Spleen (tissue), 11 donors: ENCODE results near the gene GRID2. TPM values are rescaled to one million over a fixed set of nuclear protein-coding genes. Genes with fewer than 3 reads are reported as not detected.
"Not testable (repeated sequence)": the region's sequence is repeated elsewhere in the genome, so short reads cannot be mapped to it uniquely, and the experiment has no call there.

Source experiments
- DNase-seq: peaks from one replicate; pipeline ENCODE4 v3.0.0-alpha.2; 2020
- H3K27ac ChIP-seq, 8 donors: fragments of 200-600 bp; sonication (generic) in 7 of 8; 1 replicate in 4 of 8; 2 replicates in 4 of 8; pipeline versions ENCODE4 v1.5.0 to v1.8.0; 2016 to 2021; ENCODE audit warnings: inconsistent platforms in 4 of 8, mild to moderate bottlenecking in 4 of 8, moderate library complexity in 1 of 8
- H3K27me3 ChIP-seq, 7 donors: fragments of 200-600 bp; sonication (generic) in 6 of 7; replicated peaks in 1 of 7; 1 replicate in 4 of 7; 2 replicates in 3 of 7; pipeline versions ENCODE4 v1.5.0 to v1.8.0; 2016 to 2021; ENCODE audit warnings: inconsistent platforms in 3 of 7, mild to moderate bottlenecking in 1 of 7
- H3K36me3 ChIP-seq, 6 donors: fragments of 200-600 bp; sonication (generic) in 5 of 6; 1 replicate in 4 of 6; 2 replicates in 2 of 6; pipeline versions ENCODE4 v1.5.0 to v1.8.0; 2016 to 2021; ENCODE audit warnings: inconsistent platforms in 2 of 6
- H3K4me1 ChIP-seq, 6 donors: fragments of 200-600 bp; sonication (generic) in 5 of 6; 1 replicate in 3 of 6; 2 replicates in 3 of 6; pipeline versions ENCODE4 v1.5.0 to v1.8.0; 2016 to 2021; ENCODE audit warnings: inconsistent platforms in 3 of 6
- H3K4me3 ChIP-seq, 8 donors: fragments of 200-600 bp; sonication (generic) in 7 of 8; 1 replicate in 4 of 8; 2 replicates in 4 of 8; pipeline versions ENCODE4 v1.5.0 to v1.8.0; 2016 to 2021; ENCODE audit warnings: inconsistent platforms in 4 of 8, mild to moderate bottlenecking in 4 of 8, moderate library complexity in 2 of 8
- H3K9me3 ChIP-seq, 8 donors: fragments of 200-600 bp; sonication (generic) in 7 of 8; 1 replicate in 4 of 8; 2 replicates in 4 of 8; pipeline versions ENCODE4 v1.5.0 to v1.8.0; 2016 to 2021; ENCODE audit warnings: inconsistent platforms in 4 of 8
- POLR2A ChIP-seq, 3 donors: fragments of 450-650 bp; IDR thresholded peaks; one replicate each; pipeline ENCODE4 v1.5.1; 2017; ENCODE audit warnings: antibody characterized with exemption in 3 of 3, mild to moderate bottlenecking in 1 of 3
- POLR2AphosphoS5 ChIP-seq, 3 donors: sonication (generic); formaldehyde crosslinking; IDR thresholded peaks; one replicate each; pipeline ENCODE4 v1.5.1; 2017; ENCODE audit warnings: antibody characterized with exemption in 3 of 3
- WGBS, 5 donors: extraction: QIAGEN DNeasy Blood & Tissue Kit in 3 of 5; methylation state at CpG; one replicate each; pipeline versions ENCODE4 v1.1.5 to v1.1.7; 2013 to 2018; 5-methylcytosine and 5-hydroxymethylcytosine counted together
- intact Hi-C: fragments of 100-400 bp; cut with DNase I; formaldehyde crosslinking; loops from one replicate; pipeline ENCODE4 v1.15.0; 2023; ENCODE audit warnings: low total_unique reads
- polyA plus RNA-seq, 3 donors: library from polyadenylated mRNA; stranded (reverse); fragments of 200-250 nt; gene quantifications; one replicate each; pipeline ENCODE4 v1.2.1, GENCODE V29; 2013
- total RNA-seq, 7 donors: library from RNA; depleted of rRNA in 3 of 7; stranded (reverse); fragments of >200 nt in 3 of 7; fragmentation: NEBNext Ultra II Directional in 4 of 7; extraction: Animal tissue kit (Norgen Biotek cat#: 25700) in 4 of 7; gene quantifications; one replicate each; pipeline versions ENCODE4 v1.1.0 to v1.2.1, GENCODE V29; 2016 to 2021
- TF ChIP-seq, protein P1 (sequence below), 11 experiments: fragments of 200-600 bp in 7 of 11; fragments of 450-650 bp in 4 of 11; sonication (generic) in 4 of 11; IDR thresholded peaks in 8 of 11; conservative IDR thresholded peaks in 3 of 11; 1 replicate in 7 of 11; 2 replicates in 4 of 11; pipeline versions ENCODE4 v1.4.0 to v1.8.0; 2016 to 2021; ENCODE audit warnings: antibody characterized with exemption in 11 of 11, inconsistent platforms in 4 of 11, mild to moderate bottlenecking in 1 of 11
- donor health status: healthy with polysubstance abuse.
- donor health status: DM: no; HTN: no; CAD: no; lungs with moderate emphysema.
- donor health status: DM: no; HTN: no; CAD: no.
- donor health status: Bipolar disorder and iron deficiency.
- donor health status: healthy.
- donor health status: DM: no; HTN: no; CAD: no.
- donor health status: DM: yes; HTN: yes; CAD: no.

GRID2 gene
- total and polyA plus RNA-seq, 10 donors: 0.03 to 0.92 (median 0.22) TPM; not detected in 4

DNA sequence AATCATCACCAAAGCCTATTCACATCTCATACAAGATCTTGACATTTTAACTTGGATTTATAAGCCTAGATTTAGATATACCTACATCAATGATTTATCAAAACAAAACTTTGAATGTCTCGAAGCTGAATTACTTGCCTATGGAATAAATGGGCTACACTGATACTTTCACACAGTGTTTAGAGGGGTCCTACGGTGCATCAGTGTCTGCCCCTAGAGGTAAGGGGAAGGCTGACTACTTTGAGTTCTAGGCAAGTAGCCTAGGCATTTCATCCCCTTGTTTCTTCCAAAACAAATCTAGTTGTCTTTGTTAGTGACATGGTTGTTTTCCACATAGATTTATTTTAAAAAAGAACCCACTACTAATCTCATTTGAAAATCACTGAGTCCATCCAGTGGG is 1366.7 kb downstream of the GRID2 start:
- WGBS, 5 donors: 77 to 86% (median 79%) methylated on average over 2 of the region's 2 CpGs
- intact Hi-C loops: no loop called here
- no peak for TF ChIP-seq POLR2AphosphoS5 (IDR thresholded peaks at IDR 0.05)
- TF ChIP-seq, protein P1, sequence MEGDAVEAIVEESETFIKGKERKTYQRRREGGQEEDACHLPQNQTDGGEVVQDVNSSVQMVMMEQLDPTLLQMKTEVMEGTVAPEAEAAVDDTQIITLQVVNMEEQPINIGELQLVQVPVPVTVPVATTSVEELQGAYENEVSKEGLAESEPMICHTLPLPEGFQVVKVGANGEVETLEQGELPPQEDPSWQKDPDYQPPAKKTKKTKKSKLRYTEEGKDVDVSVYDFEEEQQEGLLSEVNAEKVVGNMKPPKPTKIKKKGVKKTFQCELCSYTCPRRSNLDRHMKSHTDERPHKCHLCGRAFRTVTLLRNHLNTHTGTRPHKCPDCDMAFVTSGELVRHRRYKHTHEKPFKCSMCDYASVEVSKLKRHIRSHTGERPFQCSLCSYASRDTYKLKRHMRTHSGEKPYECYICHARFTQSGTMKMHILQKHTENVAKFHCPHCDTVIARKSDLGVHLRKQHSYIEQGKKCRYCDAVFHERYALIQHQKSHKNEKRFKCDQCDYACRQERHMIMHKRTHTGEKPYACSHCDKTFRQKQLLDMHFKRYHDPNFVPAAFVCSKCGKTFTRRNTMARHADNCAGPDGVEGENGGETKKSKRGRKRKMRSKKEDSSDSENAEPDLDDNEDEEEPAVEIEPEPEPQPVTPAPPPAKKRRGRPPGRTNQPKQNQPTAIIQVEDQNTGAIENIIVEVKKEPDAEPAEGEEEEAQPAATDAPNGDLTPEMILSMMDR (IDR thresholded peaks at IDR 0.05 in 8 of 11, conservative IDR thresholded peaks at IDR 0.05 in 3 of 11): no peak

DNA sequence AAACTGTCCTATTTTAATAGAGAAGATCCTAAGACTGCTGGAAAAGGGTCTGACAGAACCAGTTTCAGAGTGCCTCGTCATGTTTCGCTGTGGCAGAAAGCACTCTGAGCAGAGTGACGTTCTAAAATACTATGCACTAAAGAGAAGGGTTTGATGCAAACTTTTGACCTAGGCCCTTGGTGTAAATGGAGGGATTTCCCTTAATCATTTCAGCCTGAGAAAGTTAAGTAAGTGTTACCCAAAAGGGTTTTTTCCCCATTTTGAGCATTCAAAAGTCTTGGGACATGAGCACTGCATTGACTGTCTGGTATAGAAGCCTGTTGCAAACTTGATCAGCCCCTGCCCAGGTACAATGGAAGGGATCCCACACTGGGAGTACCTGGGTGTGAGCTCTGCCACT is 1367.3 kb downstream of the GRID2 start:
- TF ChIP-seq POLR2AphosphoS5 (IDR thresholded peaks at IDR 0.05) (no peak), POLR2A (IDR thresholded peaks at IDR 0.05) (no peak)
- TF ChIP-seq, protein P1 (IDR thresholded peaks at IDR 0.05 in 8 of 11, conservative IDR thresholded peaks at IDR 0.05 in 3 of 11): no peak
- no peaks in the 10 kb centered on the region for H3K27me3 ChIP-seq
- no peaks in the 10 kb centered on the region for H3K4me1 ChIP-seq
- no peak overlapping the region for H3K27ac ChIP-seq
- intact Hi-C loops: no loop called here
- WGBS, 5 donors: 90 to 95% (median 93%) methylated on average over 3 of the region's 3 CpGs
- H3K9me3 ChIP-seq: peaks cover 0 to 3% (median 0%) of the 10 kb centered on the region in 8 donors
- no peak overlapping the region for H3K4me3 ChIP-seq
- no peak for DNase-seq
- H3K36me3 ChIP-seq: no peaks in the 10 kb centered on the region

More for the DNA sequence above, 1366.7 kb downstream of the GRID2 start:
- Histone ChIP-seq H3K4me1 (no peaks in the 10 kb centered on the region), H3K36me3 (no peaks in the 10 kb centered on the region), H3K9me3 (no peaks in the 10 kb centered on the region), H3K27me3 (no peaks in the 10 kb centered on the region), H3K27ac (no peak overlapping the region), H3K4me3 (no peak overlapping the region)
- DNase-seq: no peak

DNA sequence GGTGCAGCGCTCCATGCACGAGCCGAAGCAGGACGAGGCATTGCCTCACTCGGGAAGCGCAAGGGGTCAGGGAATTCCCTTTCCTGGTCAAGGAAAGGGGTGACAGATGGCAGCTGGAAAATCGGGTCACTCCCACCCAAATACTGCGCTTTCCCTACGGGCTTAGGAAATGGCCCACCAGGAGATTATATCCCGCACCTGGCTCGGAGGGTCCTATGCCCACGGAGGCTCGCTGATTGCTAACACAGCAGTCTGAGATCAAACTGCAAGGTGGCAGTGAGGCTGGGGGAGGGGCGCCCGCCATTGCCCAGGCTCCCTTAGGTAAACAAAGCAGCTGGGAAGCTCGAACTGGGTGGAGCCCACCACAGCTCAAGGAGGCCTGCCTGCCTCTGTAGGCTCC is 1373.2 kb downstream of the GRID2 start:
- H3K36me3 ChIP-seq, H3K27ac ChIP-seq, H3K4me1 ChIP-seq, intact Hi-C loops, H3K27me3 ChIP-seq, H3K4me3 ChIP-seq: not testable (repeated sequence)
- DNase-seq: peak; percentile 51
- peaks cover 0 to 20% (median 0%) of the 10 kb centered on the region in 8 donors for H3K9me3 ChIP-seq
- 86 to 95% (median 93%) methylated on average over 12 to 16 of the region's 16 CpGs for WGBS, 5 donors

DNA sequence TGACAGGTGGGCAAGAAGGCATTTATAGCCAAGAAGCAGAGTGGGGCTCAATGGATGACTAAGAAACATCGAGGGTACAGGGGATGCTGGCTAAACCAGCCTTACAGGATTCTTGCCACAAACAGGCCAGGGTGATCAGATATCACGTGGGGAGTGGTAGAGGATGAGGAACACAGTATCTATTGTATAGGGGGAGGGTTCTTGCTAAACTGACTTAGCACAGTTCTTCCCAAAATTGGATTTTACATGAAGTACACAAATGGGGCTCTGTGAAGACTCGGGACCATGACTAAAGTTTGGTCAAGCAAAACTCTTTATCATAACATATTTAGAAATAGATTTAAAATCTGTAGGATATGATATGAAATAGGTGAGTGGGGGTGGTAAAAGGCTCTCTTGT is 1380.8 kb downstream of the GRID2 start:
- intact Hi-C loops: no loop called here

More for the DNA sequence above, 1380.8 kb downstream of the GRID2 start:
- WGBS, 5 donors: 55 to 73% (median 68%) methylated on average over 3 of the region's 3 CpGs
- Histone ChIP-seq H3K9me3 (peaks cover 0 to 6% (median 0%) of the 10 kb centered on the region in 8 donors), H3K27ac (no peak overlapping the region), H3K4me3 (no peak overlapping the region), H3K27me3 (no peaks in the 10 kb centered on the region), H3K4me1 (no peaks in the 10 kb centered on the region), H3K36me3 (no peaks in the 10 kb centered on the region)
- no peak for TF ChIP-seq POLR2AphosphoS5 (IDR thresholded peaks at IDR 0.05)
- TF ChIP-seq POLR2A (IDR thresholded peaks at IDR 0.05): no peak
- TF ChIP-seq, protein P1 (IDR thresholded peaks at IDR 0.05 in 8 of 11, conservative IDR thresholded peaks at IDR 0.05 in 3 of 11): no peak
- no peak for DNase-seq
